RWPE1 (cell line): ENCODE results near the gene NETO2.

Experiments
- CTCF ChIA-PET: fragments of 350-600 bp; sonication (Branson Sonifier 250); formaldehyde crosslinking; extraction: SDS; loops from one replicate; lab custom pipeline; 2021; lab: Yijun Ruan, JAX
- POLR2A ChIA-PET: fragments of 400-600 bp; formaldehyde crosslinking; extraction: SDS; loops from one replicate; lab custom pipeline; 2020; ENCODE audit warnings: antibody characterized with exemption; ENCODE audit not compliant: low non-redundant PET; lab: Yijun Ruan, JAX
- DNase-seq: peaks from one replicate; pipeline ENCODE4 v3.0.0; 2012; ENCODE audit warnings: low spot score
- H3K27ac ChIP-seq: fragments of 450-650 bp; 2 replicates; pipeline ENCODE4 v1.5.1; 2017
- CTCF ChIP-seq: fragments of 450-650 bp; conservative IDR thresholded peaks from 2 replicates; pipeline ENCODE4 v1.5.1; 2017; ENCODE audit warnings: low read depth, mild to moderate bottlenecking

NETO2 gene

GRCh38 chr16:47069313-47069712 lies 74.4 kb downstream of the NETO2 start:
- no peak for DNase-seq
- H3K27ac ChIP-seq, result no peak overlapping the region
- CTCF ChIA-PET, result interaction anchor here (0.6 to 0.9 kb wide), 2 partner anchors 49 to 90 kb away, joined by 3 read pairs; no protein-coding TSS in a partner anchor
- no peak for TF ChIP-seq CTCF
- POLR2A ChIA-PET, result no interaction called here

- POLR2A ChIA-PET, result no interaction called here
- CTCF ChIA-PET, result no interaction called here
- DNase-seq, result no peak
- H3K27ac ChIP-seq, result no peak overlapping the region
- no peak for TF ChIP-seq CTCF
These were observed 76.5 kb downstream of the NETO2 start for GRCh38 chr16:47067203-47067602.

- no peak for DNase-seq
- no peak for TF ChIP-seq CTCF
- ChIA-PET POLR2A (no interaction called here), CTCF (no interaction called here)
- no peak overlapping the region for H3K27ac ChIP-seq
These were observed 77.7 kb downstream of the NETO2 start for GRCh38 chr16:47065766-47066688.

GRCh38 chr16:47064775-47065174 lies 79.0 kb downstream of the NETO2 start:
- no peak overlapping the region for H3K27ac ChIP-seq
- TF ChIP-seq CTCF, result no peak
- CTCF ChIA-PET, result interaction anchor here (0.6 kb wide), 1 partner anchor 1494 kb away, joined by 5 read pairs; no protein-coding TSS in a partner anchor
- no peak for DNase-seq
- POLR2A ChIA-PET, result no interaction called here

- ChIA-PET CTCF (no interaction called here), POLR2A (no interaction called here)
- TF ChIP-seq CTCF, result no peak
- DNase-seq, result no peak
- H3K27ac ChIP-seq, result no peak overlapping the region
These were observed 80.6 kb downstream of the NETO2 start for GRCh38 chr16:47063011-47063724.

GRCh38 chr16:47061204-47061603 lies 82.5 kb downstream of the NETO2 start:
- H3K27ac ChIP-seq, result no peak overlapping the region
- POLR2A ChIA-PET, result no interaction called here
- CTCF ChIA-PET, result no interaction called here
- no peak for TF ChIP-seq CTCF
- no peak for DNase-seq
